ENCODE data around the gene SLC39A8.
"Not testable (repeated sequence)": the region's sequence is repeated elsewhere in the genome, so short reads cannot be mapped to it uniquely, and the experiment has no call there.

SLC39A8 gene

GRCh38 chr4:102344954-102345794, at the start of gene SLC39A8:
Gene SLC39A8 (minus strand): TSS chr4:102345482. CDS start chr4:102344662, 820 bp downstream.
- Histone ChIP-seq H3K36me3 (ENCODE audit: control insufficient read depth, insufficient read depth, low read length) (no peaks in the 10 kb centered on the region), H3K27me3 (ENCODE audit: control insufficient read depth, insufficient read depth, low read length) (peaks cover 18% of the 10 kb centered on the region; the same call in 1 of the 2 replicates), H3K4me1 (ENCODE audit: control insufficient read depth, insufficient read depth, low read length) (peaks cover 39% of the 10 kb centered on the region), H3K9ac (ENCODE audit: low read length) (peak within 1 kb of the TSS; percentile 81), H3K9me3 (ENCODE audit: control insufficient read depth, insufficient read depth, low read depth, low read length) (no peaks in the 10 kb centered on the region), H3K4me3 (ENCODE audit: low read depth, low read length) (peak within 1 kb of the TSS; percentile 71), H3K27ac (ENCODE audit: low read depth, low read length) (no peak within 1 kb of the TSS; the same call in 1 of the 2 replicates)

- no peaks in the 10 kb centered on the region for H3K27me3 ChIP-seq (ENCODE audit: control insufficient read depth, insufficient read depth, low read length)
- no peaks in the 10 kb centered on the region for H3K9me3 ChIP-seq (ENCODE audit: control insufficient read depth, insufficient read depth, low read depth, low read length)
- H3K36me3 ChIP-seq (ENCODE audit: control insufficient read depth, insufficient read depth, low read length), result no peaks in the 10 kb centered on the region
- H3K9ac ChIP-seq (ENCODE audit: low read length), result peak overlapping the region; percentile 36
- H3K4me1 ChIP-seq (ENCODE audit: control insufficient read depth, insufficient read depth, low read length), result peaks cover 23% of the 10 kb centered on the region
- H3K4me3 ChIP-seq (ENCODE audit: low read depth, low read length), result peak overlapping the region; percentile 20; the same call in 1 of the 2 replicates
- H3K27ac ChIP-seq (ENCODE audit: low read depth, low read length), result peak overlapping the region; percentile 74
Observed at GRCh38 chr4:102392033-102392744, 46.9 kb upstream of the SLC39A8 start.

GRCh38 chr4:102390438-102390837, 45.2 kb upstream of the SLC39A8 start:
- no peaks in the 10 kb centered on the region for H3K36me3 ChIP-seq (ENCODE audit: control insufficient read depth, insufficient read depth, low read length)
- peaks cover 23% of the 10 kb centered on the region for H3K4me1 ChIP-seq (ENCODE audit: control insufficient read depth, insufficient read depth, low read length)
- H3K9ac ChIP-seq (ENCODE audit: low read length), result no peak overlapping the region
- no peak overlapping the region for H3K27ac ChIP-seq (ENCODE audit: low read depth, low read length)
- no peak overlapping the region for H3K4me3 ChIP-seq (ENCODE audit: low read depth, low read length)
- H3K9me3 ChIP-seq (ENCODE audit: control insufficient read depth, insufficient read depth, low read depth, low read length), result no peaks in the 10 kb centered on the region
- no peaks in the 10 kb centered on the region for H3K27me3 ChIP-seq (ENCODE audit: control insufficient read depth, insufficient read depth, low read length)

DNA sequence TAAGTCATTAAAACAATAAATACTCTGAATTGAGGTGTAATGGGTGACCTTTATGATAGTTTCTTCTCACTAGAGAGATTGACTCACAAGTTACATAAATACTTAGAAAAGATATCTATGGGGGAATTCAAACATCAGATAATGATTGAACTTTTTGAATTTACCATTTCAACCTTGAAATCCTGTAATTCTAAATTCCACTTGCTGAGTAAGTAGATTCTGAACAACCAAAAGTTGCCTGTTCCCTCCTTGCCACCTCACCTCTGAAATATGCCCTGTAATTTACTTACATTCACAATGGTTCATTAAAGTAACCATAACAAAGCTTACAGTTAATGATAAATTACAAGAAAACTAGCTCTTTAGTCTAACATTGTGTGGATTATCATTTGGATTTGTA, 43.3 kb upstream of the SLC39A8 start:
- Histone ChIP-seq H3K36me3 (ENCODE audit: control insufficient read depth, insufficient read depth, low read length) (no peaks in the 10 kb centered on the region), H3K9ac (ENCODE audit: low read length) (no peak overlapping the region), H3K4me1 (ENCODE audit: control insufficient read depth, insufficient read depth, low read length) (peaks cover 23% of the 10 kb centered on the region), H3K27ac (ENCODE audit: low read depth, low read length) (no peak overlapping the region), H3K4me3 (ENCODE audit: low read depth, low read length) (no peak overlapping the region), H3K27me3 (ENCODE audit: control insufficient read depth, insufficient read depth, low read length) (no peaks in the 10 kb centered on the region), H3K9me3 (ENCODE audit: control insufficient read depth, insufficient read depth, low read depth, low read length) (no peaks in the 10 kb centered on the region)

DNA sequence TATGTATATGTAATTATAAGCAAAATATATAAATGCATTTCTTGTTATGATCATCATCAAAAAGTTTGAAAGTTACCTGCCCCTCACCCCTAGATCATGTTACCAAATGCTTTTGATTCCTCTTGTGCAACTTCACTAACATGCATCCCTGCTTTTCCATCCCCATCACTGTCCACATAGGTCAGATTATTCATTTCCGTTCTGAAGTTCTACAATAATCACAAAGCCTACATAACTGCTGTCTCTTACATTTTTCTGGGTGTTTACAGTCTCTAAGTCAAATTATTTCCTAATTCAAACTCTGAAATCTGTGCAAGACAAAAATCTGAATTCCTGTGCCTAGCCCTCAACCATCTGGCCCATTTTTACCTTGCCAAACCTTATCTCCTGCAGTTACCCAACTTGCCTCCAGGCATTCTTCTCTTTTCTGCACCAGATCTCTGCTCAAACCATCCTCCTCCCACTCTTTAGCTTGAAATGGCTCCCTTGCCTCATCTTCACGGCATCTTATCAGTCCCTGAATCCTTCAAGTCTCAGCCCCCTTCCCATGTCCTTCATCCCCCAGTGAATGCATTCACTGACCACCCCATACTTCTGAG, 42.4 kb upstream of the SLC39A8 start:
- Histone ChIP-seq H3K4me3 (ENCODE audit: low read depth, low read length) (no peak overlapping the region), H3K9me3 (ENCODE audit: control insufficient read depth, insufficient read depth, low read depth, low read length) (no peaks in the 10 kb centered on the region), H3K27ac (ENCODE audit: low read depth, low read length) (no peak overlapping the region), H3K9ac (ENCODE audit: low read length) (no peak overlapping the region), H3K4me1 (ENCODE audit: control insufficient read depth, insufficient read depth, low read length) (peaks cover 23% of the 10 kb centered on the region), H3K27me3 (ENCODE audit: control insufficient read depth, insufficient read depth, low read length) (no peaks in the 10 kb centered on the region), H3K36me3 (ENCODE audit: control insufficient read depth, insufficient read depth, low read length) (no peaks in the 10 kb centered on the region)

DNA sequence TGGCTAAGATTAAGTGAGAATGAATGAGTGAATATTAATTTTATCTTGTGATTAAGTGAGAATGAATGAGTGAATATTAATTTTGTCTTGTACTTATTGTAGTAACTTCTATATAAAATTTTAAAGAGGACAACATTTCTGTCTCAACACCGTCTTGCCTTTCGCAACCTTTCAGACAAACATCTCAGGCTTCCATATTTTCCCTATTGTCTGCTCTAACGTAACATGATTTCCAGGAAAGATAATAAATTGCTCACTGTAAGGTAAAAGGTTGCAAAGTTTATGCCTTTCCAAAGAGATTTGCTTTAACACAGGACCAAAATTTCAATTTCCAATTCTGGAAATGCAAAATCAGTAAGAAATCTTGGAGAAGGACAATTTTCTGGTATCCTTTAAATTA, 41.7 kb upstream of the SLC39A8 start:
- no peak overlapping the region for H3K27ac ChIP-seq (ENCODE audit: low read depth, low read length)
- H3K27me3 ChIP-seq (ENCODE audit: control insufficient read depth, insufficient read depth, low read length), result no peaks in the 10 kb centered on the region
- no peak overlapping the region for H3K9ac ChIP-seq (ENCODE audit: low read length)
- H3K9me3 ChIP-seq (ENCODE audit: control insufficient read depth, insufficient read depth, low read depth, low read length), result no peaks in the 10 kb centered on the region
- H3K4me3 ChIP-seq (ENCODE audit: low read depth, low read length), result no peak overlapping the region
- no peaks in the 10 kb centered on the region for H3K36me3 ChIP-seq (ENCODE audit: control insufficient read depth, insufficient read depth, low read length)
- peaks cover 17% of the 10 kb centered on the region for H3K4me1 ChIP-seq (ENCODE audit: control insufficient read depth, insufficient read depth, low read length)

GRCh38 chr4:102380253-102380652, 35.0 kb upstream of the SLC39A8 start:
- not testable (repeated sequence) for H3K27me3 ChIP-seq (ENCODE audit: control insufficient read depth, insufficient read depth, low read length); H3K4me1 ChIP-seq (ENCODE audit: control insufficient read depth, insufficient read depth, low read length); H3K27ac ChIP-seq (ENCODE audit: low read depth, low read length); H3K36me3 ChIP-seq (ENCODE audit: control insufficient read depth, insufficient read depth, low read length); H3K9me3 ChIP-seq (ENCODE audit: control insufficient read depth, insufficient read depth, low read depth, low read length); H3K4me3 ChIP-seq (ENCODE audit: low read depth, low read length); H3K9ac ChIP-seq (ENCODE audit: low read length)

GRCh38 chr4:102362922-102363432, 17.7 kb upstream of the SLC39A8 start:
- no peak overlapping the region for H3K9ac ChIP-seq (ENCODE audit: low read length)
- no peaks in the 10 kb centered on the region for H3K36me3 ChIP-seq (ENCODE audit: control insufficient read depth, insufficient read depth, low read length)
- H3K4me3 ChIP-seq (ENCODE audit: low read depth, low read length), result no peak overlapping the region
- no peaks in the 10 kb centered on the region for H3K27me3 ChIP-seq (ENCODE audit: control insufficient read depth, insufficient read depth, low read length)
- no peaks in the 10 kb centered on the region for H3K4me1 ChIP-seq (ENCODE audit: control insufficient read depth, insufficient read depth, low read length)
- H3K27ac ChIP-seq (ENCODE audit: low read depth, low read length), result no peak overlapping the region
- H3K9me3 ChIP-seq (ENCODE audit: control insufficient read depth, insufficient read depth, low read depth, low read length), result no peaks in the 10 kb centered on the region

DNA sequence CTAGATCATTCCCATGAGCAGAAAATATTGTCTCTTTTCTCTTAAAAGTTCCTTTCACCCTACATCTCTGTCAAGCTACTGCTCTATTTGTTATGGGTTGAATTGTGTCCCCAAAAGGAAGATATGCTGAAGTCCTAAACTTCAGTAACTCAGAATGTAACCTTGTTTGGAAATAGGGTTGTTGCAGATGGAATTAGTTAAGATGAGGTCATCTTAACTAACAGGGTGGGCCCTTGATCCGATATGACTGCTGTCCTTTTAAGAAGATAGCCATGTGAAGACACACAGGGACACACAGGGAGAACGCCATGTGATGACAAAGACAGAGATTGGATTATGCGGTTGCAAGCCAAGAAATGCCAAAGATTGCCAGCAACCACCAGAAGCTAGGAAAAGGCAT, 12.8 kb upstream of the SLC39A8 start:
- no peak overlapping the region for H3K9ac ChIP-seq (ENCODE audit: low read length)
- no peak overlapping the region for H3K27ac ChIP-seq (ENCODE audit: low read depth, low read length)
- no peaks in the 10 kb centered on the region for H3K27me3 ChIP-seq (ENCODE audit: control insufficient read depth, insufficient read depth, low read length)
- H3K4me1 ChIP-seq (ENCODE audit: control insufficient read depth, insufficient read depth, low read length), result no peaks in the 10 kb centered on the region
- H3K4me3 ChIP-seq (ENCODE audit: low read depth, low read length), result no peak overlapping the region
- no peaks in the 10 kb centered on the region for H3K9me3 ChIP-seq (ENCODE audit: control insufficient read depth, insufficient read depth, low read depth, low read length)
- no peaks in the 10 kb centered on the region for H3K36me3 ChIP-seq (ENCODE audit: control insufficient read depth, insufficient read depth, low read length)

- not testable (repeated sequence) for H3K27me3 ChIP-seq (ENCODE audit: control insufficient read depth, insufficient read depth, low read length); H3K9ac ChIP-seq (ENCODE audit: low read length); H3K36me3 ChIP-seq (ENCODE audit: control insufficient read depth, insufficient read depth, low read length); H3K4me1 ChIP-seq (ENCODE audit: control insufficient read depth, insufficient read depth, low read length); H3K27ac ChIP-seq (ENCODE audit: low read depth, low read length); H3K9me3 ChIP-seq (ENCODE audit: control insufficient read depth, insufficient read depth, low read depth, low read length); H3K4me3 ChIP-seq (ENCODE audit: low read depth, low read length)
Observed at GRCh38 chr4:102357637-102358036, 12.4 kb upstream of the SLC39A8 start.

Measured in HUES6 (cell line).